ENCODE measurements around the gene SLFN12L.
A peak's percentile ranks its signal among the peaks of the same experiment; 100 is the strongest.

The SLFN12L gene

DNA sequence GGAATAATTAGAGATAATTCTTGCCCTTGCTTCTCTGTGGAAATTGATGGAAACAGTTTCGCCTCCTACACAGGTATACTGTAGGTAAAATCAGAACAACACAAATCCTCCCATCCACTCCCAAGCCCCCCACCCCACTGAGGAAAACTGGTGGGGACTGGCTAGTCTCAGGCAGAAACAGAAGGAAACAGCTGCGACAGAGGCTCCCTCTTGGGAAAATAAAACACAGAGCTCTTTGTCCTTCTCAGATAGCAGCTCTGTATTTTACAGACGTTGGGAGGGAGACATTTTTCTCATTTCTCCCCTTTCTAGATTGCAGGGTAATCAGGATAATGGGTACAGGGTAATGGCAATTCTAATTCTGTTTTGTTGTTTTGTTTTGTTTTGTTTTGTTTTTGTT, 90.0 kb downstream of the SLFN12L start:
- TF ChIP-seq, protein P1, sequence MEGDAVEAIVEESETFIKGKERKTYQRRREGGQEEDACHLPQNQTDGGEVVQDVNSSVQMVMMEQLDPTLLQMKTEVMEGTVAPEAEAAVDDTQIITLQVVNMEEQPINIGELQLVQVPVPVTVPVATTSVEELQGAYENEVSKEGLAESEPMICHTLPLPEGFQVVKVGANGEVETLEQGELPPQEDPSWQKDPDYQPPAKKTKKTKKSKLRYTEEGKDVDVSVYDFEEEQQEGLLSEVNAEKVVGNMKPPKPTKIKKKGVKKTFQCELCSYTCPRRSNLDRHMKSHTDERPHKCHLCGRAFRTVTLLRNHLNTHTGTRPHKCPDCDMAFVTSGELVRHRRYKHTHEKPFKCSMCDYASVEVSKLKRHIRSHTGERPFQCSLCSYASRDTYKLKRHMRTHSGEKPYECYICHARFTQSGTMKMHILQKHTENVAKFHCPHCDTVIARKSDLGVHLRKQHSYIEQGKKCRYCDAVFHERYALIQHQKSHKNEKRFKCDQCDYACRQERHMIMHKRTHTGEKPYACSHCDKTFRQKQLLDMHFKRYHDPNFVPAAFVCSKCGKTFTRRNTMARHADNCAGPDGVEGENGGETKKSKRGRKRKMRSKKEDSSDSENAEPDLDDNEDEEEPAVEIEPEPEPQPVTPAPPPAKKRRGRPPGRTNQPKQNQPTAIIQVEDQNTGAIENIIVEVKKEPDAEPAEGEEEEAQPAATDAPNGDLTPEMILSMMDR (conservative IDR thresholded peaks at IDR 0.05; ENCODE audit: control insufficient read depth, insufficient read depth, low read depth, low read length) = no peak
- DNase-seq (ENCODE audit: low read depth) = no peak
- no peak overlapping the region for H3K4me3 ChIP-seq (ENCODE audit: control insufficient read depth, low read depth, low read length)

GRCh38 chr17:35438433-35438832, 99.0 kb downstream of the SLFN12L start:
- TF ChIP-seq, protein P1 (conservative IDR thresholded peaks at IDR 0.05; ENCODE audit: control insufficient read depth, insufficient read depth, low read depth, low read length) = no peak
- no peak overlapping the region for H3K4me3 ChIP-seq (ENCODE audit: control insufficient read depth, low read depth, low read length)
- DNase-seq (ENCODE audit: low read depth) = no peak

GRCh38 chr17:35433075-35433894, 104.2 kb downstream of the SLFN12L start:
- DNase-seq (ENCODE audit: low read depth) = peak; percentile 99
- TF ChIP-seq, protein P1 (conservative IDR thresholded peaks at IDR 0.05; ENCODE audit: control insufficient read depth, insufficient read depth, low read depth, low read length) = peak; percentile 29
- peak overlapping the region; percentile 70 for H3K4me3 ChIP-seq (ENCODE audit: control insufficient read depth, low read depth, low read length)

DNA sequence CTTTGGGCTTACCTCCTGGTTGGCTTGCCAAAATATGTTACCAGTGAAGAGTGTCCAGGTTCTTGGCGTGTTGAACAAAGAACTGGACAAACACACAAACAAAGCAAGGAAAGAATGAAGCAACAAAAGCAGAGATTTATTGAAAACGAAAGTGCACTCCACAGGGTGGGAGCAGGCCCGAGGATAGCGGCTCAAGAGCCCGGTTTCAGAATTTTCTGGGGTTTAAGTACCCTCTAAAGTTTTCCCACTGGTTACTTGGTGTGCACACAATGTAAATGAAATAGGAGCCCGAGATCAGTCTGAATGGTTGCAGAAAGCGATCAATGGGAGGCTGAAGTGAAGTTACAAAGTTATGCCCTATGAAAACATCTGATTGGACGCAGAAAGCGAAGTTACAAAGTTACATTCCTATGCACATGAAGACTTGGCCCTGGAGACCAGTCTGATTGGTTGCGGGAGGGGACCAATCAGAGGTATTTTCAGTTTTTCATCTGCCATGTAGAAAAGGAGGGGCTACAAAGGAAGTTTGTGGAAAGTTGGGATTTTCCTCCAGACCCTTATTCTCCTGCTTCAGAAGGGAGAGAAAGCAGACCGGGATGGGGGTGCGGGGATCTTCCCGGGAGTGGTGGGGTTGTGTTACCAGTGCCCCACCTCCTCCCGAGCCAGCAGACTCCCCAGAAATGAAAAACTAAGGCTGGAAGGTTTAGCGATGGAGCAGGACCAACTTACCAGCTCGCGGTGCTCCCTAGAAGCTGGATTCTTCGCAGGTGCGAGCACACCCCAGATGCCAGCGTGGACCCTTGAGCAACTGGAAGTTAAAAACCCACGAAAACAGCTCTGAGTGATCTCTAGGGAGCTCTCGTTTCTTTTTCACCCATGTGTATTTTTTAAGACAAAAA, 105.1 kb downstream of the SLFN12L start, which contains the start of gene SLFN12:
SLFN12 (minus strand) TSS at position 325 of the 899 bp plus-strand sequence. CDS start 9,472 bp downstream, outside the sequence.
- DNase-seq (ENCODE audit: low read depth) = peak; percentile 94

DNA sequence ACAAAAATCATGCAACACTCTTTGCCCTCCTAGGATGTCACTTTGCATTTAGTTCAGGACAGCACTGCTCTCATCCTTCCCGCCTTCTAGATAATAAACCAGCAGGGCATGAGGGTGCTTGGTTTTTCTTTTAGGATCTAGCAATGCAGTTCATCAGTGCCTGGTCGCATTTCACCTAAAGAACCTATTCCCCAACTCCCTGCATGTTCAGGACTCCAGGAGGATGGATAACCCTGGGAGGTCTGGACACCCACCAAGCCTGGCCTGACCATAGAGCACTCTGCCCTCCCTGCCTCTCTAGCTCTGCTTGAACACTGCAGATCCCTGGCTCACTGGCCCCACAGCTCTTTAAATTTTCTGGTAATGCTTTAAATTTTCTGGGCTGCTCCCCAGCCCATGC, 107.8 kb downstream of the SLFN12L start:
- DNase-seq (ENCODE audit: low read depth) = no peak
- TF ChIP-seq, protein P1 (conservative IDR thresholded peaks at IDR 0.05; ENCODE audit: control insufficient read depth, insufficient read depth, low read depth, low read length) = no peak
- no peak overlapping the region for H3K4me3 ChIP-seq (ENCODE audit: control insufficient read depth, low read depth, low read length)

More for the DNA sequence above, 105.1 kb downstream of the SLFN12L start, which contains the start of gene SLFN12:
- H3K4me3 ChIP-seq (ENCODE audit: control insufficient read depth, low read depth, low read length) = peak within 1 kb of the TSS; percentile 70
- TF ChIP-seq, protein P1 (conservative IDR thresholded peaks at IDR 0.05; ENCODE audit: control insufficient read depth, insufficient read depth, low read depth, low read length) = no peak

GRCh38 chr17:35428229-35428628, 109.2 kb downstream of the SLFN12L start:
- TF ChIP-seq, protein P1 (conservative IDR thresholded peaks at IDR 0.05; ENCODE audit: control insufficient read depth, insufficient read depth, low read depth, low read length) = no peak
- no peak for DNase-seq (ENCODE audit: low read depth)
- no peak overlapping the region for H3K4me3 ChIP-seq (ENCODE audit: control insufficient read depth, low read depth, low read length)
